HEK293 (cell line): ENCODE data around the gene ATG4B.

Source experiments
- BCL11A ChIP-seq: fragments of 450-650 bp; formaldehyde crosslinking; IDR thresholded peaks from 2 replicates; pipeline ENCODE4 v1.5.1; 2016; ENCODE audit warnings: low read depth, missing biosample characterization, missing genetic modification characterization
- BCL11B ChIP-seq: fragments of 450-650 bp; formaldehyde crosslinking; IDR thresholded peaks from 2 replicates; pipeline ENCODE4 v1.5.1; 2016; ENCODE audit warnings: low read depth, missing biosample characterization, missing genetic modification characterization
- BCL6B ChIP-seq: fragments of 450-650 bp; formaldehyde crosslinking; IDR thresholded peaks from 2 replicates; pipeline ENCODE4 v1.5.1; 2017; ENCODE audit warnings: missing biosample characterization, missing genetic modification characterization
- ELK4 ChIP-seq: IDR thresholded peaks from 2 replicates; pipeline ENCODE4 v1.6.1; 2011; ENCODE audit warnings: mild to moderate bottlenecking, low read depth, low read length, borderline replicate concordance
- GLI2 ChIP-seq: fragments of 450-650 bp; formaldehyde crosslinking; IDR thresholded peaks from 2 replicates; pipeline ENCODE4; 2017; ENCODE audit warnings: missing biosample characterization, missing genetic modification characterization, low read depth, borderline replicate concordance
- KLF17 ChIP-seq: fragments of 450-650 bp; formaldehyde crosslinking; IDR thresholded peaks from 2 replicates; pipeline ENCODE4 v1.5.1; 2016; ENCODE audit warnings: missing biosample characterization, missing genetic modification characterization
- PATZ1 ChIP-seq: fragments of 450-650 bp; formaldehyde crosslinking; IDR thresholded peaks from 2 replicates; pipeline ENCODE4 v1.5.1; 2016; ENCODE audit warnings: missing biosample characterization, missing genetic modification characterization
- SCRT1 ChIP-seq: fragments of 450-650 bp; formaldehyde crosslinking; IDR thresholded peaks from 2 replicates; pipeline ENCODE4 v1.5.1; 2016; ENCODE audit warnings: missing biosample characterization, missing genetic modification characterization, borderline replicate concordance
- SP3 ChIP-seq: fragments of 450-650 bp; formaldehyde crosslinking; IDR thresholded peaks from 2 replicates; pipeline ENCODE4 v1.5.1; 2016; ENCODE audit warnings: missing biosample characterization, missing genetic modification characterization
- TRIM28 ChIP-seq: IDR thresholded peaks from 2 replicates; pipeline ENCODE4 v1.6.1; 2011; ENCODE audit warnings: low read length, control low read depth, borderline replicate concordance
- ZFP69B ChIP-seq: fragments of 450-650 bp; formaldehyde crosslinking; IDR thresholded peaks from 2 replicates; pipeline ENCODE4 v1.5.1; 2016; ENCODE audit warnings: missing biosample characterization, missing genetic modification characterization
- ZNF114 ChIP-seq: fragments of 450-650 bp; formaldehyde crosslinking; IDR thresholded peaks from 2 replicates; pipeline ENCODE4 v1.5.0; 2017; ENCODE audit warnings: missing biosample characterization, missing genetic modification characterization
- ZNF169 ChIP-seq: fragments of 450-650 bp; formaldehyde crosslinking; IDR thresholded peaks from 2 replicates; pipeline ENCODE4 v1.5.1; 2016; ENCODE audit warnings: missing biosample characterization, missing genetic modification characterization
- ZNF174 ChIP-seq: fragments of 450-650 bp; formaldehyde crosslinking; IDR thresholded peaks from 2 replicates; pipeline ENCODE4 v1.5.0; 2017; ENCODE audit warnings: missing biosample characterization, mild to moderate bottlenecking, missing genetic modification characterization
- ZNF175 ChIP-seq: fragments of 450-650 bp; formaldehyde crosslinking; IDR thresholded peaks from 2 replicates; pipeline ENCODE4 v1.5.1; 2016; ENCODE audit warnings: missing biosample characterization, missing genetic modification characterization
- ZNF221 ChIP-seq: fragments of 450-650 bp; formaldehyde crosslinking; IDR thresholded peaks from 2 replicates; pipeline ENCODE4 v1.5.1; 2017; ENCODE audit warnings: missing biosample characterization, missing genetic modification characterization, borderline replicate concordance
- ZNF26 ChIP-seq: fragments of 450-650 bp; formaldehyde crosslinking; IDR thresholded peaks from 2 replicates; pipeline ENCODE4 v1.5.1; 2016; ENCODE audit warnings: missing biosample characterization, missing genetic modification characterization
- ZNF335 ChIP-seq: fragments of 450-650 bp; formaldehyde crosslinking; conservative IDR thresholded peaks from 2 replicates; pipeline ENCODE4 v1.5.1; 2016; ENCODE audit warnings: missing biosample characterization, missing genetic modification characterization
- ZNF518A ChIP-seq: fragments of 450-650 bp; formaldehyde crosslinking; conservative IDR thresholded peaks from 2 replicates; pipeline ENCODE4 v1.5.1; 2016; ENCODE audit warnings: low read depth, missing biosample characterization, missing genetic modification characterization
- ZNF645 ChIP-seq: fragments of 450-650 bp; formaldehyde crosslinking; IDR thresholded peaks from 2 replicates; pipeline ENCODE4; 2016; ENCODE audit warnings: missing biosample characterization, missing genetic modification characterization
- ZNF654 ChIP-seq: fragments of 450-650 bp; formaldehyde crosslinking; IDR thresholded peaks from 2 replicates; pipeline ENCODE4 v1.5.1; 2016; ENCODE audit warnings: low read depth, missing biosample characterization, missing genetic modification characterization
- ZNF704 ChIP-seq: fragments of 450-650 bp; formaldehyde crosslinking; IDR thresholded peaks from 2 replicates; pipeline ENCODE4 v1.5.1; 2016; ENCODE audit warnings: missing biosample characterization, missing genetic modification characterization
- ZSCAN4 ChIP-seq: fragments of 450-650 bp; formaldehyde crosslinking; IDR thresholded peaks from 2 replicates; pipeline ENCODE4 v1.5.1; 2017; ENCODE audit warnings: missing biosample characterization, missing genetic modification characterization

ATG4B gene

GRCh38 chr2:241686650-241687425 is 49.3 kb downstream of the ATG4B start, which contains the start of gene DTYMK (continued):
- TF ChIP-seq GLI2 (tag by site-specific recombination) (no peak), ZNF645 (tag by site-specific recombination) (no peak), ZNF174 (no peak), ZSCAN4 (no peak), BCL6B (no peak), ZFP69B (tag by site-specific recombination) (no peak), ZNF221 (tag by site-specific recombination) (no peak), ZNF175 (no peak), ZNF654 (tag by site-specific recombination) (no peak), ZNF26 (tag by site-specific recombination) (no peak), ZNF114 (no peak), BCL11A (tag by site-specific recombination) (no peak), ZNF704 (tag by site-specific recombination) (no peak), KLF17 (tag by site-specific recombination) (no peak), SCRT1 (tag by site-specific recombination) (no peak), ZNF169 (tag by site-specific recombination) (no peak), ZNF335 (tag by site-specific recombination) (no peak), ELK4 (peak; percentile 81; the same call in 1 of the 2 replicates), TRIM28 (no peak), ZNF518A (tag by site-specific recombination) (no peak), SP3 (tag by site-specific recombination) (no peak), BCL11B (tag by site-specific recombination) (no peak), PATZ1 (tag by site-specific recombination) (no peak)
